C4-2B (cell line): ENCODE measurements around the gene SENP3.

Source experiments
- H3K27ac ChIP-seq: fragments of 450-650 bp; 2 replicates; pipeline ENCODE4 v1.5.1; 2017
- CTCF ChIP-seq: fragments of 450-650 bp; conservative IDR thresholded peaks from 2 replicates; pipeline ENCODE4 v1.5.1; 2017; ENCODE audit warnings: mild to moderate bottlenecking
- ZFX ChIP-seq: fragments of 450-650 bp; IDR thresholded peaks from 2 replicates; pipeline ENCODE4 v1.6.1; 2017

The SENP3 gene

GRCh38 chr17:7561589-7562207 lies at the start of gene SENP3:
TSS of gene SENP3 (plus strand) at chr17:7561919. CDS start at chr17:7563077, 1,158 bp downstream.
- no peak for TF ChIP-seq CTCF
- TF ChIP-seq ZFX, result peak; percentile 62; the same call in 1 of the 2 replicates
- H3K27ac ChIP-seq, result peak within 1 kb of the TSS; percentile 93

- TF ChIP-seq CTCF (no peak), ZFX (no peak)
- H3K27ac ChIP-seq, result no peak overlapping the region
Observed at GRCh38 chr17:7512105-7512504, 49.6 kb upstream of the SENP3 start.

- TF ChIP-seq ZFX, result no peak
- TF ChIP-seq CTCF, result no peak
- H3K27ac ChIP-seq, result no peak overlapping the region
Observed at GRCh38 chr17:7512824-7513540, 48.7 kb upstream of the SENP3 start.

GRCh38 chr17:7513850-7514419 lies 47.8 kb upstream of the SENP3 start:
- TF ChIP-seq ZFX (no peak), CTCF (no peak)
- no peak overlapping the region for H3K27ac ChIP-seq

- no peak for TF ChIP-seq CTCF
- TF ChIP-seq ZFX, result no peak
- H3K27ac ChIP-seq, result no peak overlapping the region
Observed at GRCh38 chr17:7515911-7516610, 45.7 kb upstream of the SENP3 start.

- H3K27ac ChIP-seq, result no peak overlapping the region
- TF ChIP-seq CTCF (peak; percentile 49), ZFX (no peak)
Observed at GRCh38 chr17:7523033-7523432, 38.7 kb upstream of the SENP3 start.

GRCh38 chr17:7528842-7529241 lies 32.9 kb upstream of the SENP3 start:
- no peak overlapping the region for H3K27ac ChIP-seq
- TF ChIP-seq ZFX, result no peak
- TF ChIP-seq CTCF, result no peak
